SIG-M5 treated with dmso at 0.1 percent for 504 hours (cell line): ENCODE data around the gene MACROD2.

Experiments
- DNase-seq: peaks from one replicate; lab custom pipeline; 2025; ENCODE audit not compliant: unreplicated experiment; lab: John Stamatoyannopoulos, UW

Gene MACROD2

GRCh38 chr20:15895560-15896084 is 1900.3 kb downstream of the MACROD2 start:
- DNase-seq: no peak

- DNase-seq: no peak
Observed at GRCh38 chr20:15899967-15900366, 1904.7 kb downstream of the MACROD2 start.

DNA sequence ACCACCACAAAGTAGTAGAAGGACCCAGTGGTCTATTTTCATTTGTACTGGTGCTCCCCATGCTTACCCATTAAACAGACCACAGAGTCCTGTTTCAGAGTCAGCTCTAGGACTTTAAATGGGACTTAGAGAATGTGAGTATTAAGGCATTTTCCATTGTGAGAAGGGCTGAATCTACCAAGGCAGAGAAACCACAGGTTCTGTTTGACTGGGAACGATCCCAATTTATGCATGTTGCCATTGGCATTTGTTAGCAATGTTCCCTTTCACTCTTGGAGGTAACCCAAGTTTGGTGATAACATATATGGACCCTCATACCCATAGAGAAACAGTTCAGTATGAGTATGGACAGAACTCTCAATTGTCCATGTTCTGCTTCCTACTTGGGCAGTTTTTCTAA is 1905.1 kb downstream of the MACROD2 start:
- DNase-seq: no peak

DNA sequence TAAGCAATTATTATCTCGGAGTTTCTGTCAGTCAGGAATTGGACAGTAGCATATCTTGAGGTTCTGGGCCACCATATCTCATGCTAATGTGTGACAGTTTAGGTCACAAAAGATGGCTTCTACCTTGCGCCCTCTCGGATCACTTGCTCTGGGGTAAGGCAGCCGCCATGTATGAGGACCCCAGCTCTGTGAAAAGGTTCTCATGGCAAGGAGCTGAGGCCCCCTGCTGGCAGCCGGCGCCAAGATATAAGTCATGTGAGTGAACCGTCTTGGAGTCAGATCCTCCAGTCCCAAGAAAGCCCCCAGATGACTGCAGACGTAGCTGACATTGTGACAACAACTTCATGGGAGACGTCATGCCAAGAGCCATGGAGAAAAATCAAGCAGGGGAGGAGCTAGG is 1907.2 kb downstream of the MACROD2 start:
- DNase-seq: no peak

- DNase-seq: no peak
Observed at GRCh38 chr20:15905661-15906060, 1910.3 kb downstream of the MACROD2 start.

DNA sequence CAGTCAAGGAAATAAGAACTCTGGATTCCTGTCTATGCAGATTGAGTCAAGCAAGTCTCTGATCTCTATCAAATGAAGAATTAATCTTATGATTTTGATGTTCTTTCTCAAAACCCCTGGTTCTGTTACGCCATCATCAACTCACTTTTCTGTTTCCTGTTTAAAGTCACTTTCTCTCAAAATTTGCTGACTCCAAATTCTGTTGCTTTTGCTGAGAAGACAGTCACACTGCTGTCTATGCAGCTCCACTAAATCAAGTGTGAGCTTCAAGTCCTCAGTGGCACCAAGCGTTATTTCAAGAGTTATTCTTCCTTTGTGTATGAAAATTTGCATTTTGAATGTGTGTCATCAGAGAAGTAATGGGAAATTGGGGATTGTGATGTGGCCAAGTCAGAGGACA is 1914.7 kb downstream of the MACROD2 start:
- DNase-seq: no peak

DNA sequence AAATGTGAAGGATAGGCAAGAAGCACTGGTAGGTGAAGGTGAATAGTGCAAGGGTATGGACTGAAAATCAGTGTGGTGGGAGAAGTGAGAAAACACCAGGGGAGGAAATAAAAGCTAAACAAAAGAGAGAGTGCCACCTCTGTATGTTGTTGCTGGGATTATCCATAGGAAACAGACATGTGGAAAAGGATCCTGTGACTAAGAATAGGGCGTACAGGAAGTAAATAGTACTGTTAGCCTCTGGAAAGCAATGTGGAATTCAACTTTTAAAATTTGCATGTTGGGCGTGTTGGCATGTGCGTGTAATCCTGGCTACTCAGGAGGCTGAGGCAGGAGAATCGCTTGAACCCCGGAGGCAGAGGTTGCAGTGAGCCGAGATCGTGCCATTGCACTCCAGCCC is 1916.3 kb downstream of the MACROD2 start:
- no peak for DNase-seq

- no peak for DNase-seq
Observed at GRCh38 chr20:15913391-15914025, 1918.2 kb downstream of the MACROD2 start.

DNA sequence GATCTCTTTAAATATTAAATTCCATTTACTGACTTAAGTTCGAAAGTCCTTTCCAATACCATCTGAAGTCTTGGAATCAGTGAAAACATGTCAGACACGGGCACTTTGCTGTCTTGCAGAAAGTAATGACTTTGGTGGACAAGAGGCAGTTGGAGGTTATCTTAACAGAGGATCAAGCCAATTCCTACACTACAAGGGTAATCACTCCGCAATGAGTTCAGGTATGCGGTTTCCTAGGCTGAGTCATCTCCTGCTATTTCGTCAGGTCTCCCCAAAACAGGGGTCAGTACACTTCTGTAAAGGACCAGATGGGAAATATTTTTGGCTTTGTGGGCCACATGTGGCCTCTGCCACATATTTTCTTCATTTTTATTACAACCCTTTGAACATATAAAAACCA is 1921.3 kb downstream of the MACROD2 start:
- no peak for DNase-seq

- no peak for DNase-seq
Observed at GRCh38 chr20:15917283-15917682, 1922.0 kb downstream of the MACROD2 start.

DNA sequence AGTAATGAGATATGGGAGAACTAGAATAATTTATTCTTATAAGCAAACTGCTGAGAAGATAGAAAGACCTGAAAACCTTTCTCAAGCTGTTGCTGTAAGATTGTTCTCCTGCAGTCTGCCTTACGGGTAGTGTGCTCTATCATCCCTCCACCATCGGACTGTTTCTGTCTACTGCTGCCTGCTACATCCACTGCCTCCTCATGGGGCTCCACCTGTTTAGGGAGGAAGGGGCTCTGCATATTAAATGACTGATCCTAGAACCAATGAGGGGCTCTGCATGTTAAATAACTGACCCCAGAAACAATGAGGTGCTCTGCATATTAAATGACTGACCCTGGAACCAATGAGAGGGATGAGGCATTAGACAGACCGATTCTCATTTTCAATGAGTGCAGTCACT is 1923.3 kb downstream of the MACROD2 start:
- no peak for DNase-seq

GRCh38 chr20:15919118-15919517 is 1923.8 kb downstream of the MACROD2 start:
- no peak for DNase-seq

GRCh38 chr20:15921930-15922329 is 1926.6 kb downstream of the MACROD2 start:
- DNase-seq: no peak

- DNase-seq: no peak
Observed at GRCh38 chr20:15922556-15922955, 1927.2 kb downstream of the MACROD2 start.

GRCh38 chr20:15923030-15923776 is 1927.9 kb downstream of the MACROD2 start:
- no peak for DNase-seq

- no peak for DNase-seq
Observed at GRCh38 chr20:15924556-15924955, 1929.2 kb downstream of the MACROD2 start.

DNA sequence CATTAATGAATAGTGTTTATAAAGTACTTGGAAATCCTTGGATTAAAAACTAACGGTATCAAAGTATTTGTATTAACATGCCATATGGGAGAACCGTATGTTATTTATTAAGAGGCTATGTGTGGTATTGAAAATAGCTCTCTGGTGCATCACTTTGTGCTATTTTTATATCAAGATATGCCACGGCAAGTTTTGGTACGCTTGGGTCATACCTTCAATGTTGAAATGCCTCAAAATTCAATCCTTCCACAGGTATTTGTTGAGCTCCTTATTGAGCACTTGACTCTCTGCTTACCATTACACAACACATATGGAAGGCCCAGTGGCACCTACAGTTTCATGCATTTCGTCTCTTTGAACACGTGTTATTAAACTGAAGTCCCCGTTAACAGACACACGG is 1930.1 kb downstream of the MACROD2 start:
- DNase-seq: no peak

DNA sequence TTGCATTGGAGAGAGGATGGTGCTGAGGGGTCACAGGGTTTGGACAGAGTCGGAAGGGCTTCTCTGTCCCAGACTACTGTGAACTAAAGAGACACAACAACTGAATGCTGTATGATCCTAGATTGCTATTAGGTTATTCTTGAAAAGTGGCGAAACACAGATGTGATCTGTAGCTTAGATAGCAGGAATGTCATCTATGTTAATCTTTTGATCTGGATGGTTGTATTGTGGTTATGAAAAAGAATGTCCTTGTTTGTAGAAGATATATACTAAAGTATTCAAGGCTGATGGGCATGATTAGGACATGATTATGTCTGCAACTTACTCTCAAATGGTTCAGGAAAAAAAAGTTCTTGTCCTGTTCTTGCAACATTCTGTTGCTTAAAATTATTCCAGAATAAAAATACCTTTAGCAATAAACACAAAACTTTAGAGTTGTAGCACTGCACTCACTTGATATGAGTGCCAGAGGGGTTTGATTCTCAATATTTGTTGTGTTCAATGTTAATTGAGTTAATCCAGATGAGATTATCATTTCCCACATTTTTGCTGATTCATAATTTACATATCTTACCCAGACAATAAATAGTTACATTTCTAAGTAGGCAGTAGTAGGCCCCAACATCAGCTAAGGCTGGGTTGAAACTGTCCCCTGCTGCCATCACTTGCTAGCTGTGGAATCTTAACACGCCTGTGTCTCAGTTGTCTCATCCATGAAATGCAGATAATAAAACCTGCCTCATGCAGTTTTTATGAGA is 1932.8 kb downstream of the MACROD2 start:
- DNase-seq: no peak

DNA sequence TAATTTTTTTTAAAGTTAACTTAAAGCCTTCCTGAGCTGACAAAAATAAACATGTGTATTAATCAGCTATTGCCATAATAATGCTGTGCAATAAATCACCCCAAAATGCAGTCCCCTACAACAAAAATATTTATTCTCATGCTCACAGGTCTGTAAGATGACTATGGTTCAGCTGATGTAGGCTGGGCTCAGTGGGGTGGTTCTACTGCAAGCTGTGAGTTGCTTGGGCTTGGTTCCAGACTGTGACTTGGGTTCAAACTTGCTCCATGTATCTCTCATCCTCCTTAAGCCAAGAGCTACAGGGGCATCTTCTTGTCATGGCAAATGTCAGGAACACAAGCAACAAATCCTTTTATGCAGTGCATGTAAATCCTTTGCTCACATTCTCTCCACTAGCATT is 1933.6 kb downstream of the MACROD2 start:
- no peak for DNase-seq

DNA sequence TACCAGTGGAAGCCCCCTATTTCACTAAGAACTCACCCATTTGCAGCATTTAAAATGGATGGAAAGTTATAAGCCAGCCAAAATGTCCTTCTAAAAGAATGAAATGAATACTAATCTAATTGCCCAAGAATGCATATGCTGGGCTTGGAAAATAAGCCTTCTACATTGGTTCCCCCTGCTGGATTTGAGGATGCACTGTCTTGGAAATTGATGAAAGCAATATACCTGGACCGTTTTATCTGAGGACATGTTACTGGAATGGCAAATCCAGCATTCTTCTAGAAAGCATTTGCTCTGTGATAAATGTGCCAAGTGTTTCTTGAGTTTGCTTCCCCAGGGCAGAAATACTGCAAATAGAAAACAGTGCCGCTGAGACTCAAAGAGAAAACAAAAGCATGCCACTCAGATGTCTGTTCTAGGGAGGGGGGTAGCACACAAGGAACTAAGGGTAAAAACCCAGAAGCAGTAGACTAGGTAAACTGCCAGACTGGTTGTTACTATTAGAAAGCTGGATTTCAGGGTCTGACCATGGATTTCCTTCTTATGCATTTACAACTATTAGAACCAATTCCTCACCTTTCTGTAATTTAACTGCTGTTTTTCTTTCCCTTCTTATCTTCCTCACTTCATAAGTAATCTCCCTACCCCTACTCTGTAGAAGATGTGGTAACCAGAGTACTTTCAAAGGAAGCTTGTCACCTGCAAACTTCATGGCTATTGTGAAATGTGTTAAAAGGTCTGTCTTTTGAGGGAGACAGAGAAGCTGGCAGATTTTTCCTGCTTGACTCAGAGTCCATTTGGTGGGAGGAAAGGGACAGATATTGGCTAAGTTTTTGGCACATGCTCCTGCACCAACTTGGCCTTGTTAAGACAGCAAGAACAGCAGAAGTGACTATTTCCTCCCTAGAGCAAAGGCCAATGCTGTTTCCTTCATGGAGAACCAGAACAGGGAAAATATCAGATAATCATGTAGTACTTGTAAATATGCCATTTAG is 1935.3 kb downstream of the MACROD2 start:
- DNase-seq: peak; percentile 51

- DNase-seq: no peak
Observed at GRCh38 chr20:15931897-15932296, 1936.6 kb downstream of the MACROD2 start.
